IMR-90 (cell line): Measurements from ENCODE around the gene AOPEP. TPM values are rescaled to one million over a fixed set of nuclear protein-coding genes. Genes with fewer than 3 reads are reported as not detected.

ENCODE experiments used
- ATAC-seq: fragments of 200-7000 bp; cut with Tn5 transposase; 2 replicates; pipeline ENCODE4 v1.9.1; 2020; ENCODE audit warnings: low read depth, mild to moderate bottlenecking, moderate library complexity
- BruUV-seq: library from RNA; stranded (reverse); fragments of 400-500 nt; replicated peaks from 2 replicates; lab custom pipeline; 2021; lab: Mats Ljungman, UMichigan
- CTCF ChIA-PET: fragments of 300-600 bp; formaldehyde crosslinking; extraction: SDS; loops from one replicate; lab custom pipeline; 2021; ENCODE audit warnings: antibody characterized with exemption; lab: Yijun Ruan, JAX
- POLR2A ChIA-PET: fragments of 300-600 bp; sonication (Branson Sonifier 250); formaldehyde crosslinking; loops from one replicate; lab custom pipeline; 2022; ENCODE audit warnings: antibody characterized with exemption; ENCODE audit not compliant: unreplicated experiment; lab: Charles Lee
- DNase-seq: peaks from one replicate; pipeline ENCODE4 v3.0.0; 2013
- H2AFZ ChIP-seq: replicated peaks from 2 replicates; pipeline ENCODE3; 2013; ENCODE audit warnings: low read length, mild to moderate bottlenecking; ENCODE audit not compliant: poor library complexity
- H2AK5ac ChIP-seq: 2 replicates; pipeline ENCODE4 v1.6.1; 2013; ENCODE audit warnings: low read depth, low read length, inconsistent platforms
- H2AK9ac ChIP-seq: replicated peaks from 2 replicates; pipeline ENCODE3; 2013; ENCODE audit warnings: mild to moderate bottlenecking, low read depth, low read length, moderate library complexity; ENCODE audit not compliant: poor library complexity
- H2BK120ac ChIP-seq: 2 replicates; pipeline ENCODE4 v1.6.1; 2013; ENCODE audit warnings: low read depth, low read length, inconsistent platforms
- H2BK15ac ChIP-seq: 3 replicates; pipeline ENCODE4 v1.6.1; 2013; ENCODE audit warnings: low read depth, low read length, inconsistent platforms
- H2BK20ac ChIP-seq: 2 replicates; pipeline ENCODE4 v1.6.1; 2013; ENCODE audit warnings: low read depth, mild to moderate bottlenecking, inconsistent platforms, low read length, moderate library complexity
- H2BK5ac ChIP-seq: 2 replicates; pipeline ENCODE4 v1.6.1; 2013; ENCODE audit warnings: mild to moderate bottlenecking, low read depth, low read length, inconsistent platforms; ENCODE audit not compliant: poor library complexity, severe bottlenecking
- H3K14ac ChIP-seq: replicated peaks from 2 replicates; pipeline ENCODE4 v1.6.1; 2013; ENCODE audit warnings: low read depth, low read length, inconsistent platforms
- H3K18ac ChIP-seq: 2 replicates; pipeline ENCODE4 v1.6.1; 2013; ENCODE audit warnings: low read depth, low read length, control low read depth
- H3K23ac ChIP-seq: 2 replicates; pipeline ENCODE4 v1.6.1; 2013; ENCODE audit warnings: low read depth, low read length, inconsistent platforms
- H3K27ac ChIP-seq: 2 replicates; pipeline ENCODE4 v1.5.1; 2013; ENCODE audit warnings: mild to moderate bottlenecking, control low read depth, low read length; ENCODE audit not compliant: insufficient read depth
- H3K27me3 ChIP-seq: 2 replicates; pipeline ENCODE4 v1.6.1; 2013; ENCODE audit warnings: low read length; ENCODE audit not compliant: control insufficient read depth, insufficient read depth
- H3K36me3 ChIP-seq: 2 replicates; pipeline ENCODE4 v1.6.1; 2013; ENCODE audit warnings: low read length, mixed read lengths; ENCODE audit not compliant: control insufficient read depth, insufficient read depth
- H3K4ac ChIP-seq: 2 replicates; pipeline ENCODE4 v1.6.1; 2013; ENCODE audit warnings: low read depth, low read length, inconsistent platforms
- H3K4me1 ChIP-seq: 2 replicates; pipeline ENCODE4 v1.6.1; 2013; ENCODE audit warnings: low read length, mixed read lengths; ENCODE audit not compliant: control insufficient read depth, insufficient read depth
- H3K4me2 ChIP-seq: 2 replicates; pipeline ENCODE4 v1.6.1; 2013; ENCODE audit warnings: low read depth, mild to moderate bottlenecking, control low read depth, low read length, moderate library complexity
- H3K4me3 ChIP-seq: 2 replicates; pipeline ENCODE4 v1.5.1; 2013; ENCODE audit warnings: low read depth, mild to moderate bottlenecking, control low read depth, low read length, moderate library complexity; ENCODE audit not compliant: insufficient read depth
- H3K56ac ChIP-seq: 2 replicates; pipeline ENCODE4 v1.6.1; 2013; ENCODE audit warnings: low read length, inconsistent platforms; ENCODE audit not compliant: insufficient read depth; ENCODE audit errors: extremely low read depth
- H3K79me1 ChIP-seq, 2 experiments: 2 replicates each; pipeline ENCODE4 v1.6.1; 2013; ENCODE audit warnings: low read length in 2 of 2, inconsistent platforms in 1 of 2, low read depth in 1 of 2
- H3K9ac ChIP-seq: 2 replicates; pipeline ENCODE4 v1.6.1; 2013; ENCODE audit warnings: low read depth, low read length, control low read depth
- H3K9me1 ChIP-seq: 2 replicates; pipeline ENCODE4 v1.6.1; 2013; ENCODE audit warnings: low read length, inconsistent platforms; ENCODE audit not compliant: insufficient read depth
- H3K9me3 ChIP-seq: 2 replicates; pipeline ENCODE4 v1.6.1; 2013; ENCODE audit warnings: low read length; ENCODE audit not compliant: control insufficient read depth, insufficient read depth
- H4K20me1 ChIP-seq: 2 replicates; pipeline ENCODE4 v1.6.1; 2013; ENCODE audit warnings: low read length, inconsistent platforms; ENCODE audit not compliant: insufficient read depth
- H4K5ac ChIP-seq: 2 replicates; pipeline ENCODE4 v1.6.1; 2013; ENCODE audit warnings: mild to moderate bottlenecking, low read depth, low read length, control low read depth
- H4K8ac ChIP-seq, 2 experiments: 2 replicates each; pipeline ENCODE4 v1.6.1; 2013; ENCODE audit warnings: low read depth in 2 of 2, low read length in 2 of 2, control low read depth in 1 of 2, inconsistent platforms in 1 of 2
- H4K91ac ChIP-seq: 2 replicates; pipeline ENCODE4 v1.6.1; 2013; ENCODE audit warnings: low read depth, low read length, inconsistent platforms; ENCODE audit not compliant: insufficient read depth
- RFX5 ChIP-seq: IDR thresholded peaks from 2 replicates; pipeline ENCODE4 v1.8.0; 2012; ENCODE audit warnings: low read depth, mild to moderate bottlenecking, low read length, moderate library complexity
- SMC3 ChIP-seq: fragments of 150-350 bp; IDR thresholded peaks from 2 replicates; pipeline ENCODE4 v1.6.1; 2016; ENCODE audit warnings: low read depth, mild to moderate bottlenecking, antibody characterized with exemption, low read length, moderate library complexity
- WGBS, 2 experiments: methylation state at CpG; one replicate each; pipeline versions ENCODE4 v1.1.5 to v1.1.7; 2013; ENCODE audit warnings: missing lambda C conversion rate in 2 of 2; ENCODE audit not compliant: insufficient read length in 1 of 2; ENCODE audit errors: extremely low coverage in 2 of 2; 5-methylcytosine and 5-hydroxymethylcytosine counted together
- dilution Hi-C: fragments of 300-500 bp; cut with HindIII; formaldehyde crosslinking; loops from one replicate; pipeline ENCODE4 v1.14.3; 2018; ENCODE audit warnings: low sequenced_read_pairs; ENCODE audit not compliant: unreplicated experiment
- in situ Hi-C: fragments of 300-500 bp; cut with MboI; formaldehyde crosslinking; loops from 3 replicates; pipeline ENCODE4 v1.14.3; 2019; ENCODE audit warnings: low sequenced_read_pairs, inconsistent platforms, mixed read lengths
- intact Hi-C: fragments of 100-400 bp; cut with micrococcal nuclease; formaldehyde crosslinking; loops from 2 replicates; pipeline ENCODE4 v1.10.0; 2022
- polyA plus RNA-seq, 3 experiments: library from polyadenylated mRNA; depleted of rRNA; stranded (reverse); fragments of >200 nt; gene quantifications; 2 replicates each; pipeline ENCODE4 v1.2.3, GENCODE V29; 2012; ENCODE audit warnings: low replicate concordance in 1 of 3
- total RNA-seq: library from RNA; depleted of rRNA; stranded (reverse); fragments of >200 nt; gene quantifications from 2 replicates; pipeline ENCODE4 v1.2.3, GENCODE V29; 2012

The AOPEP gene
- total and polyA plus RNA-seq, 2 of the 4 experiments (the other 2 are of a cell fraction): 34.9 to 38.7 TPM

DNA sequence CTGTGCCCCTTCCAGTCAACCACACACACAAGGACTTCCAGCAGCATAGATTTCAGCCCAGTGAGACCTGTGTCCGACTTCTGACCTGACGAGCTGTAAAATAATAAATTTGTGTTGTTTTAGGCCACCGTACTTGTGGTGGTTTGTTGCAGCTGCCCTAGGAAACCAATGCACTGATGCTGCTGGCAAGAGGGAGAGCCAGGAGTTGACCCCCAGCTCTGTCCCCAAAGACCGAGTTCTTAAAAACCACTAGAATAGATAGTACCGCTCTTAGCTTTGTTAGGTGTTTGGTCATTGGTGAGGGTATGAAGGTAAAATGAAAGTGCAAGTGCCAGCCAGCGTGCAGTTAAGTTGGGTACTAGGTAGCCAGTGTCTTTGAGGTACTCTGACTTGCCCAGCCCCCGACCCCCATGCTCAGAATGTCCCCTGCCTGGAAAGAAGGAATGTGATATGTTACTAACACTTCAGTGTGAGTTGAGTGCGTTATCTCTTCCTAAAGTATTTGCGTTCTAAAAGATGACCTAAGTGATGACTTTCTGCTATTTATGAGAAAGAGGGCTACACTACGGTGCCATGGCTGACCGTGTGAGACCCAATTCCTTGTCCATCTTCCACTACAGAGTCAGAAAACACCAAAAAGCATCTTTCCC lies 185.6 kb downstream of the AOPEP start:
- ChIA-PET CTCF (no interaction called here), POLR2A (no interaction called here)
- BruUV-seq: no TSS peak

More for the DNA sequence above, 185.6 kb downstream of the AOPEP start:
- Histone ChIP-seq H3K14ac (peak overlapping the region; percentile 96), H4K91ac (peak overlapping the region; percentile 99), H2BK20ac (peak overlapping the region; percentile 100), H2BK5ac (peak overlapping the region; percentile 99), H3K9me1 (peaks cover 15% of the 10 kb centered on the region), H4K8ac (peak overlapping the region; percentile 80 to 85), H2AK9ac (peak overlapping the region; percentile 32), H3K23ac (peak overlapping the region; percentile 97), H4K5ac (peak overlapping the region; percentile 96), H2AFZ (peak overlapping the region; percentile 52), H3K27ac (peak overlapping the region; percentile 92), H3K9me3 (no peaks in the 10 kb centered on the region), H3K4ac (peak overlapping the region; percentile 100), H2BK120ac (peak overlapping the region; percentile 100), H3K56ac (peak overlapping the region; percentile 72), H2AK5ac (peak overlapping the region; percentile 96), H3K4me2 (no peak overlapping the region; the same call in 1 of the 2 replicates), H3K79me1 (peaks cover 8 to 36% of the 10 kb centered on the region in 2 experiments; a peak in 3 of 4 replicates), H3K4me1 (peaks cover 30% of the 10 kb centered on the region), H3K36me3 (no peaks in the 10 kb centered on the region), H2BK15ac (peak overlapping the region; percentile 93), H3K4me3 (no peak overlapping the region), H3K9ac (no peak overlapping the region), H4K20me1 (no peaks in the 10 kb centered on the region), H3K27me3 (no peaks in the 10 kb centered on the region), H3K18ac (peak overlapping the region; percentile 99)
- no peak for DNase-seq
- in situ Hi-C loops: no loop called here
- dilution Hi-C loops: no loop called here
- TF ChIP-seq RFX5 (no peak), SMC3 (no peak)
- no peak for ATAC-seq
- intact Hi-C loops: loop anchor here (10.0 kb wide), 1 partner anchor 213 kb away; no protein-coding TSS in a partner anchor
- WGBS, 2 experiments: 60% methylated on average over 1 of the region's 11 CpGs; no CpG with 5 or more reads in 1 of the 2 experiments
